ENCODE measurements around the gene ID3. TPM values are rescaled to one million over a fixed set of nuclear protein-coding genes. Genes with fewer than 3 reads are reported as not detected.

ID3 gene
- total and polyA plus RNA-seq, 2 of the 8 experiments (the other 6 are each of a cell fraction or from before 2014, with no cell fraction given) = 240 to 304 TPM

- no peak for TF ChIP-seq NANOG (IDR thresholded peaks at IDR 0.05; ENCODE audit: insufficient read depth, low read depth, low read length, poor library complexity, severe bottlenecking)
- TF ChIP-seq RAD21 (IDR thresholded peaks at IDR 0.05 in 1 of 2, conservative IDR thresholded peaks at IDR 0.05 in 1 of 2; ENCODE audit: low read depth in 2 of 2, low read length in 2 of 2) = no peak
- no peak for TF ChIP-seq TEAD4 (IDR thresholded peaks at IDR 0.05; ENCODE audit: low read depth, low read length)
- no peak for TF ChIP-seq BRCA1 (IDR thresholded peaks at IDR 0.05; ENCODE audit: low read depth, low read length)
- TF ChIP-seq EZH2 (IDR thresholded peaks at IDR 0.05; ENCODE audit: low read depth, low read length, severe bottlenecking) = no peak
These were observed 35.6 kb upstream of the ID3 start (continued) for GRCh38 chr1:23594927-23595353.

All from H1 (cell line).